HG03575 (cell line): Measurements from ENCODE around the gene PLA2G4F.

Experiments
- ATAC-seq: cut with Tn5 transposase; IDR thresholded peaks from one replicate; pipeline ENCODE4 v1.9.1; 2021; ENCODE audit not compliant: unreplicated experiment, insufficient number of reproducible peaks, low FRiP score; ENCODE audit errors: extremely low read depth

The PLA2G4F gene

GRCh38 chr15:42171122-42171521, 14.7 kb upstream of the PLA2G4F start:
- no peak for ATAC-seq

- no peak for ATAC-seq
Observed at GRCh38 chr15:42166225-42166940, 9.9 kb upstream of the PLA2G4F start.

- no peak for ATAC-seq
Observed at GRCh38 chr15:42165106-42165505, 8.7 kb upstream of the PLA2G4F start.

- ATAC-seq = no peak
Observed at GRCh38 chr15:42163947-42164550, 7.6 kb upstream of the PLA2G4F start.

- no peak for ATAC-seq
Observed at GRCh38 chr15:42163291-42163690, 6.9 kb upstream of the PLA2G4F start.

GRCh38 chr15:42160136-42160535, 3.7 kb upstream of the PLA2G4F start:
- no peak for ATAC-seq

- no peak for ATAC-seq
Observed at GRCh38 chr15:42159381-42160015, 3.1 kb upstream of the PLA2G4F start.

GRCh38 chr15:42158941-42159340, 2.5 kb upstream of the PLA2G4F start:
- ATAC-seq = no peak

GRCh38 chr15:42157981-42158765, 1.7 kb upstream of the PLA2G4F start:
- ATAC-seq = no peak

- no peak for ATAC-seq
Observed at GRCh38 chr15:42157381-42157780, 945 bp upstream of the PLA2G4F start.

GRCh38 chr15:42155546-42156242, 742 bp downstream of the PLA2G4F start:
- no peak for ATAC-seq

GRCh38 chr15:42154956-42155355, 1.5 kb downstream of the PLA2G4F start:
- ATAC-seq = no peak

GRCh38 chr15:42154212-42154941, 2.1 kb downstream of the PLA2G4F start:
- no peak for ATAC-seq

- no peak for ATAC-seq
Observed at GRCh38 chr15:42153874-42154211, 2.6 kb downstream of the PLA2G4F start.

- ATAC-seq = no peak
Observed at GRCh38 chr15:42152921-42153698, 3.3 kb downstream of the PLA2G4F start.

- ATAC-seq = no peak
Observed at GRCh38 chr15:42152196-42152920, 4.1 kb downstream of the PLA2G4F start.

- no peak for ATAC-seq
Observed at GRCh38 chr15:42151736-42152135, 4.7 kb downstream of the PLA2G4F start.
